PC-3 (cell line): Measurements from ENCODE around the gene SPRED1.

Experiments used
- CTCF ChIP-seq: fragments of 300-600 bp; sonication (generic); conservative IDR thresholded peaks from 2 replicates; pipeline ENCODE4 v1.5.1; 2017; ENCODE audit warnings: antibody characterized with exemption, low read depth, mild to moderate bottlenecking, low read length
- EZH2 ChIP-seq: fragments of 300-600 bp; sonication (generic); IDR thresholded peaks from one replicate; pipeline ENCODE4 v1.6.1; 2017; ENCODE audit warnings: antibody characterized with exemption, mild to moderate bottlenecking, low read length; ENCODE audit not compliant: unreplicated experiment
- EZH2phosphoT487 ChIP-seq: fragments of 300-600 bp; sonication (generic); IDR thresholded peaks from 2 replicates; pipeline ENCODE4 v1.6.1; 2018; ENCODE audit warnings: mild to moderate bottlenecking, antibody characterized with exemption, low read length, borderline replicate concordance

GRCh38 chr15:38332711-38333110, 80.1 kb downstream of the SPRED1 start:
- TF ChIP-seq CTCF, result no peak
- TF ChIP-seq EZH2phosphoT487, result no peak
- TF ChIP-seq EZH2, result no peak
